Progenitor cell of endocrine pancreas (in vitro differentiated cells): ENCODE results near the gene CDKN1A. TPM values are rescaled to one million over a fixed set of nuclear protein-coding genes. Genes with fewer than 3 reads are reported as not detected.

ENCODE experiments used
- DNase-seq: peaks from one replicate; pipeline ENCODE4 v3.0.0; 2021; ENCODE audit warnings: low spot score; ENCODE audit not compliant: unreplicated experiment
- H3K27ac Mint-ChIP-seq: 2 replicates; pipeline ENCODE4 v1.8.0; 2021; ENCODE audit warnings: mild to moderate bottlenecking, moderate library complexity, mixed read lengths
- H3K27me3 Mint-ChIP-seq: 2 replicates; pipeline ENCODE4 v1.8.0; 2021; ENCODE audit warnings: mixed read lengths
- H3K36me3 Mint-ChIP-seq: 2 replicates; pipeline ENCODE4 v1.8.0; 2022; ENCODE audit warnings: mixed read lengths; ENCODE audit not compliant: insufficient read depth
- H3K4me1 Mint-ChIP-seq: 2 replicates; pipeline ENCODE4 v1.8.0; 2021; ENCODE audit warnings: low read depth, mixed read lengths
- H3K4me3 Mint-ChIP-seq: 2 replicates; pipeline ENCODE4 v1.8.0; 2021; ENCODE audit warnings: low read depth, mild to moderate bottlenecking, moderate library complexity, mixed read lengths
- H3K9me3 Mint-ChIP-seq: 2 replicates; pipeline ENCODE4 v1.8.0; 2021; ENCODE audit warnings: low read depth, mixed read lengths
- total RNA-seq: library from RNA; stranded (reverse); gene quantifications from 2 replicates; pipeline ENCODE4 v1.2.1, GENCODE V29; 2021
- TF ChIP-seq, protein P1 (sequence below): fragments of 200-600 bp; sonication (generic); IDR thresholded peaks from one replicate; pipeline ENCODE4 v1.5.0; 2021; ENCODE audit warnings: antibody characterized with exemption, mild to moderate bottlenecking; ENCODE audit not compliant: unreplicated experiment

CDKN1A gene
- total RNA-seq, 1 donor from 2014 or later, result 12.4 TPM

DNA sequence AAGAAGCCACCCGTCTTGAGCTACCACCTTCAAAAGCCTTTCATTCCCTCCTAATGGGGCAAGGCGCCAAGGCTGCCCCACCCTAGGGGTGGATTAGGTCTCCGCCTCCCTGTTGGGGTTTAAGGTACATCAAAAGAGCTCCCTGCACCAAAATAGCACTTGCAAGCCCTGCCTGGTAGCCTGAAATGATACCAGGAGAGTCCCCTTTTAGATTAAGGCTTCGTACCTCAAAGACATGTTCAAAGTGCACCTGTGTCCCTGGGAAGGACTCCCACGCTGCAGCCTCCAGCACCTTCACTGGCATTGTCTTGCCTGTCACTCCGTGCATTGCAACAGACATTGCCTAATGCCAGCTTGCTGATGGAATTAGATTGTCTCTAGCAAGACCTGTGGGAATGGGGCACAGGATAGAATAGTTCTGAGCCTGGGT, 15.7 kb upstream of the CDKN1A start:
- H3K4me1 Mint-ChIP-seq, result peaks cover 6% of the 10 kb centered on the region
- H3K27ac Mint-ChIP-seq, result no peak overlapping the region
- DNase-seq, result no peak
- peaks cover 21% of the 10 kb centered on the region for H3K27me3 Mint-ChIP-seq
- TF ChIP-seq, protein P1, sequence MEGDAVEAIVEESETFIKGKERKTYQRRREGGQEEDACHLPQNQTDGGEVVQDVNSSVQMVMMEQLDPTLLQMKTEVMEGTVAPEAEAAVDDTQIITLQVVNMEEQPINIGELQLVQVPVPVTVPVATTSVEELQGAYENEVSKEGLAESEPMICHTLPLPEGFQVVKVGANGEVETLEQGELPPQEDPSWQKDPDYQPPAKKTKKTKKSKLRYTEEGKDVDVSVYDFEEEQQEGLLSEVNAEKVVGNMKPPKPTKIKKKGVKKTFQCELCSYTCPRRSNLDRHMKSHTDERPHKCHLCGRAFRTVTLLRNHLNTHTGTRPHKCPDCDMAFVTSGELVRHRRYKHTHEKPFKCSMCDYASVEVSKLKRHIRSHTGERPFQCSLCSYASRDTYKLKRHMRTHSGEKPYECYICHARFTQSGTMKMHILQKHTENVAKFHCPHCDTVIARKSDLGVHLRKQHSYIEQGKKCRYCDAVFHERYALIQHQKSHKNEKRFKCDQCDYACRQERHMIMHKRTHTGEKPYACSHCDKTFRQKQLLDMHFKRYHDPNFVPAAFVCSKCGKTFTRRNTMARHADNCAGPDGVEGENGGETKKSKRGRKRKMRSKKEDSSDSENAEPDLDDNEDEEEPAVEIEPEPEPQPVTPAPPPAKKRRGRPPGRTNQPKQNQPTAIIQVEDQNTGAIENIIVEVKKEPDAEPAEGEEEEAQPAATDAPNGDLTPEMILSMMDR, result no peak
- no peaks in the 10 kb centered on the region for H3K9me3 Mint-ChIP-seq
- no peaks in the 10 kb centered on the region for H3K36me3 Mint-ChIP-seq
- H3K4me3 Mint-ChIP-seq, result no peak overlapping the region

DNA sequence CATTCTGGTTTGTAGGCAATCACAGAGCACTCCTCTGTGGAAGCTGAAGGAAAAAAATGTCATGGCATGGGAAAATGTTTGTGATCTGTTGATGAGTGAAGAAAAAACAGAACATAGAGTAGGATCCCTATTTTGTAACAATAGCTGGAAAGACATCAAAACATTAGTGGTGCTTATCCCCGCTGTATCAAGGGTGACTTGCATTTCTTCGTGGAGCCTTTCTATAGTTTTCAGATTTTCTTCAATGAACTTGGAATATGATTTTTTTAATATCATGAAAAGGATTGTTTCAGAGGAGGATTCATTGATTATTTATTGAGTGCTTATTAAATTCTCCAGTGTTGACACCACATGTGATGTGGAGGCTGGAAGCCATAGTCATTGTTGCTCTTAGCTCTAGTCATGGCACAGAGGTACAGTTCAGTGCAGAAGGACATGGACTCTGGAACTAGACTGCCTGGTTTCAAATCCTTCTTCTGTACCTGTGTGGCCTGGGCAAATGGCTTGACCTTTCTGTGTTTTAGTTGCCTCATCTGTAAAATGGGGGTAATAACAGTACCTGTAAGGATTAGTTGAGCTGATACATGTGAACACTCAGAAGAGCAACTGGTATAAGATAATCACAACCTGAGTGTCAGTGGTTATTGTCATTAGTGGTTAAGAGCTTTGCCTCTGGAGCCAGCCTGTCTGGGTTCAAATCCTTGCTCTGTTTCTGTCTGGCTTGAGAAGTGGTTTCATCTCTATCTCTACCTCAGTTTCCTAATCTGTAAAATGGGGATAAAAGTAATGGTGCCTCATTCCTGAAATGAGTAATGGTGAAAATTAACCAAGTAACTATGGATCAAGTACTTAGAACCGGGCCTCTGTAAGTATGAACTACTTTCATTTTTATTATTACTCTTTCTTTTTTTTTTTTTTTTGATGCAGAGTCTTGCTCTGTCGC, 14.7 kb upstream of the CDKN1A start:
- Mint-ChIP-seq H3K27me3 (peaks cover 14% of the 10 kb centered on the region), H3K27ac (no peak overlapping the region), H3K9me3 (no peaks in the 10 kb centered on the region), H3K4me3 (no peak overlapping the region), H3K4me1 (peaks cover 6% of the 10 kb centered on the region), H3K36me3 (no peaks in the 10 kb centered on the region)
- TF ChIP-seq, protein P1, result no peak
- DNase-seq, result no peak

DNA sequence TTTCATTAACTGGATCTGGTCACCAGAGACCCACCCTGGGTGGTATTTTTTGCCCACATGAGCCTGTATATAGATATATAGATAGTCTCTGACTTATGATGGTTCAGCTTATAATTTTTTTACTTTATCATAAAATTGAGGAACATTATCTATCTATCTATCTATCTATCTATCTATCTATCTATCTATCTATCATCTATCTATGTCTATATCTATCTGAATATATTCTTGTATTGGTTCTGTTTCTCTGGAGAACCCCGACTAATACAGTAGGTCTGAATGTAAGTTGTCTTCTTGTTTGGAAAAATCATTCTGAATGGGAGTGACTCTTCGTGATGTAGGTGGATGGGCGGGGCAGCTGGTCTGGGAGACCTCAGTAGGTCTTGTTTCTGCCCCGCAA, 13.3 kb upstream of the CDKN1A start:
- Mint-ChIP-seq H3K4me1 (peaks cover 6% of the 10 kb centered on the region), H3K9me3 (no peaks in the 10 kb centered on the region), H3K4me3 (no peak overlapping the region), H3K27me3 (no peaks in the 10 kb centered on the region), H3K36me3 (no peaks in the 10 kb centered on the region), H3K27ac (no peak overlapping the region)
- TF ChIP-seq, protein P1, result no peak
- no peak for DNase-seq

DNA sequence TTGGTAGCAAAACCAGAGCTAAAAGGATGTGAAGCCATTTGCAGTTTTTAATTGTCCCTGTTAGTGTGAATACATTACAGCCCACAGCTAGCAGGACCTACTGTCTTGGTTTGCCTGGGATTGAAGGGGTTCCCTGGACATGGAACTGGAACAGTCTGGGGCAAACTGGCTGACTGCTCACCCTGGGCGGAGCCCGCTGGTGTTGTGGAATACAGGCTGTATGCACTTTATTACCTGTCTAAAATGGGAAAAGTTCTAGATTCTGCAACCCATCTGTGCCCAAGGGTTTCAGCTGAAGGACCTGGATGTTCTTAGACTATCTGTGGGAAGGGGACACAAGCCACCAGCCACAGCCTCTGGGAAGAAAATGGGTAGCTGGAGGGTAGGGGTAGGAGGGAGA, 12.2 kb upstream of the CDKN1A start:
- Mint-ChIP-seq H3K36me3 (no peaks in the 10 kb centered on the region), H3K4me1 (peaks cover 6% of the 10 kb centered on the region), H3K27ac (no peak overlapping the region), H3K4me3 (no peak overlapping the region), H3K27me3 (no peaks in the 10 kb centered on the region), H3K9me3 (no peaks in the 10 kb centered on the region)
- no peak for DNase-seq
- TF ChIP-seq, protein P1, result no peak

DNA sequence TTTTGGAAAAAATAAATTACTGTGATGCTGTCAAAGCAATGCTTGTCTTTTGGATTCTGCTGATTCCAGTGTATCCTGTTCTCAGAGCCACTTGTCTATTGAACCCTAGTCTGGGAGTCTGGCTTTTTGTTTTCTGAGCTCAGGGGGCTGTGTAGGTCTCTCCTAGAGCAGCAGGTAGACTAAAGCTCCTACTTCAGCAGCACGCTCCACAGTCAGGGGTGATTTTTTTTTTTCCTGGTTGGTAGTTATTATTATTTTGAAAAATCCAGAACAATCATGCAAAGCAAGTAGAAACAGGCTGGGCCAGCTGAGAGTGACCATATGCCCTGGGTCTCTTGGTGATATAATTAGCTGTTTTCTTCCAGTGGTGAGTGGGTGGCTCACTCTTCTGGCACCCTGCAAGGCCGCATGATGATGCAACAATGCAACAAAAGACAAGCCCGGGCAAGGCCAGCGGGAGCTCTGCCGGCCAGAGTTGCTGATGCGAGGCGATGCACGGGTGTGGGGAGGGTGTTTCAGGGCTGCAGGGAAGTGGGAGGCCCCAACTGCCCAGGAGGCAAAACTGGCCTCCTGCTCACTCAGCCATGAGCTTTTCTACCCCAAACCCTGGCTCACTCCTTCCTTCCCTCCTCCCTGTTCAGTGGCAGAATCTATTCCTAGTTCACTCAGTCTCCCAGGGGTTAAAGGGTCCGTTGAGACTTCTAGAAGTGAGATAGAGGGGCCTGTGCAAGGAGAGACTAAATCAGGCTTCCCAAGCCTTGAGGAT, 11.5 kb upstream of the CDKN1A start:
- H3K36me3 Mint-ChIP-seq, result no peaks in the 10 kb centered on the region
- H3K4me1 Mint-ChIP-seq, result peaks cover 6% of the 10 kb centered on the region
- H3K4me3 Mint-ChIP-seq, result no peak overlapping the region
- H3K27ac Mint-ChIP-seq, result peak overlapping the region; percentile 94
- no peak for DNase-seq
- H3K9me3 Mint-ChIP-seq, result no peaks in the 10 kb centered on the region
- TF ChIP-seq, protein P1, result no peak
- no peaks in the 10 kb centered on the region for H3K27me3 Mint-ChIP-seq
